ENCODE results near the gene NR3C2.

The NR3C2 gene

DNA sequence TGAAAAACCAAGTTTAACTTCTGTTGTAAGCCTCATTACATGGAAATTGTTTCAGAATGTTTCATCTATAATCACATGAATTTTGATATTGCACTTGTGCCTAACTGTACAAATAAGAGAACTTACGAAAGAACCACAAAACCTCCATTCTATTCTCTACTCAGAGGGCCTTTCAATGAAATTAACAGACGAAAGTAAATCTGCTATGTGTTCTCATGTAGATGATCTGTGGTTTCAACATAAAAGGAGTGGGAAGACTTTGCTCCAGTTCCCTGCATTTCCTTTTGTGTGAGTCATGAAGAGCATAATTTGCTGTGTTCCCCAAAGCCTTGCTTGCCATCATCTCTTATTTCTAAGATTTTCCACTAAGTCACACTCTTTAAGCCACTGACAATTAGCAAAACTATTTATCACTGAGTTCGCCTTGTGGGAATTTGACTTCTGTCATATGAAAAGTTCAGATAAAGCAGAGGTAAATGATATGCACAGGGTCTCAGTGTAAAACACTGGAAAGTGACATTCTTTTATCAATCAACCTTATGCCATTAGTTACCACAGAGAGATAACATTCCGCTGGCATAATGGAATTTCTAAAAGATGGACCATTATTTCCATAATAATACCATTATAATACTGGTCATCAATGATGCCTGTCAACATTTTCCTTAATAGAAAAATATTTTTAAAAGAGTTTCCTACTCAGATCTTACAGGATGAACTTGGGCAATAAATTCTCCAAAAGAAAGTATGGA, 329.8 kb downstream of the NR3C2 start:
- in situ Hi-C loops (cut with MboI; ENCODE audit: low pct_unique_long_range_greater_than_20kb, low sequenced_read_pairs, unreplicated experiment) = no loop called here
- DNase-seq (ENCODE audit: low spot score) = no peak
- TF ChIP-seq, protein P1, sequence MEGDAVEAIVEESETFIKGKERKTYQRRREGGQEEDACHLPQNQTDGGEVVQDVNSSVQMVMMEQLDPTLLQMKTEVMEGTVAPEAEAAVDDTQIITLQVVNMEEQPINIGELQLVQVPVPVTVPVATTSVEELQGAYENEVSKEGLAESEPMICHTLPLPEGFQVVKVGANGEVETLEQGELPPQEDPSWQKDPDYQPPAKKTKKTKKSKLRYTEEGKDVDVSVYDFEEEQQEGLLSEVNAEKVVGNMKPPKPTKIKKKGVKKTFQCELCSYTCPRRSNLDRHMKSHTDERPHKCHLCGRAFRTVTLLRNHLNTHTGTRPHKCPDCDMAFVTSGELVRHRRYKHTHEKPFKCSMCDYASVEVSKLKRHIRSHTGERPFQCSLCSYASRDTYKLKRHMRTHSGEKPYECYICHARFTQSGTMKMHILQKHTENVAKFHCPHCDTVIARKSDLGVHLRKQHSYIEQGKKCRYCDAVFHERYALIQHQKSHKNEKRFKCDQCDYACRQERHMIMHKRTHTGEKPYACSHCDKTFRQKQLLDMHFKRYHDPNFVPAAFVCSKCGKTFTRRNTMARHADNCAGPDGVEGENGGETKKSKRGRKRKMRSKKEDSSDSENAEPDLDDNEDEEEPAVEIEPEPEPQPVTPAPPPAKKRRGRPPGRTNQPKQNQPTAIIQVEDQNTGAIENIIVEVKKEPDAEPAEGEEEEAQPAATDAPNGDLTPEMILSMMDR (IDR thresholded peaks at IDR 0.05; ENCODE audit: extremely low read depth, insufficient read depth, missing control alignments) = no peak

DNA sequence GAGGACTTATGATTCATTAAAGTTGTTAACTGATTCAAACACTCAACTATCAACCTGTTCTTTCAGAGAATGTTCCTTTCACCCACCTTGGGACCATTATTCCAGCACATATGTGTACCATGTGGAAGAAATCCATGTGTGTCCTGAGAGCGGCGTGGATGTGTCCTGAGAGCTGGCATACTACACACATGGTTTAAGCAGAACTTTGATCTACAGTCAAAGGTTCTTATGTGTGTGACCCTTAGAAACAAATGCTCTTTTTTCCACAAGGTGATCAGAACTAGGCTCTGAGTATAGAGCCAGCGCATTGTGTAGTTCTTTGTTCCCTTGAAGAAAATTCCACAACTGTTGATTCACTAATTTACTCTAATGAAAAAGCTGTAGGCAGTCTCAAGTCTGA, 332.0 kb downstream of the NR3C2 start:
- in situ Hi-C loops (cut with MboI; ENCODE audit: low pct_unique_long_range_greater_than_20kb, low sequenced_read_pairs, unreplicated experiment) = no loop called here
- TF ChIP-seq, protein P1 (IDR thresholded peaks at IDR 0.05; ENCODE audit: extremely low read depth, insufficient read depth, missing control alignments) = no peak

DNA sequence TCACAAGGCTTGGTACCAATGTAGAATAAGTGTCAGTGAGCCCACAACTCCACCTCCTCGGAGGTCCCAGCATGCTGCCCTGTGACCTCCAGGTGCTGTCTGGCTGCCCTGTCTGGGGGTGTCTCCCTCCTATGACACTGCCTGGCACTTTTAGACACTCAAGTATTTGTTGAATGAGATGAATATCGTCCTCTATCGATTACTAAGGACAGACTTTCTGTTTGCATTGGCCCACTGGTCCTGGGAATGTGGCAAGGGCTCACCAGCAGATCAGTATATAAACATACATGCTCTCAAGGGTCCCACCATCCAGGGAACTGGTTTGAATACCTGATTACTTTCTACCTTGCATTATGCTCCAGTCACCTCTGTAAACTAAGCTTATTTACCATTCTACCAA, 333.0 kb downstream of the NR3C2 start:
- in situ Hi-C loops (cut with MboI; ENCODE audit: low pct_unique_long_range_greater_than_20kb, low sequenced_read_pairs, unreplicated experiment) = no loop called here
- TF ChIP-seq, protein P1 (IDR thresholded peaks at IDR 0.05; ENCODE audit: extremely low read depth, insufficient read depth, missing control alignments) = no peak
- DNase-seq (ENCODE audit: low spot score) = no peak

More for the DNA sequence above, 332.0 kb downstream of the NR3C2 start:
- no peak for DNase-seq (ENCODE audit: low spot score)

DNA sequence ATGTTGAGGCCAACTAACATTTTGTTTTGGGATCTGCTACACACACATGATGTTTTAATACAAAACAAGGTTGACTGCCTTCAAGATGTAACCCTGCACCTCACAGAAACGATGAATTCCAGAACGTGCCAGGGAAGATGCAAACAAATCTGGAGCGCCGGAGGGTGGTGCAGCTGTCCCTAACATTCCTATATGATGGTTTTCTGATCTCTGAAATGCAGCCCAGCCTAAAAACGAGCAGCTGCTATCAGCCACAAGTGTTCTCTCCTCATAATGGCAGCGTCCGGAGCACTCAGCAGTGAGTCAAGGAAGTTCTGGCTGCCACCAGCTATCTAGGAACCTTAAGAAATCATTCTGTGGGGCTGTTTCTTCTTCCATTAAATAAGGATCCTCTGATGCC, 333.4 kb downstream of the NR3C2 start:
- in situ Hi-C loops (cut with MboI; ENCODE audit: low pct_unique_long_range_greater_than_20kb, low sequenced_read_pairs, unreplicated experiment) = no loop called here
- no peak for DNase-seq (ENCODE audit: low spot score)
- TF ChIP-seq, protein P1 (IDR thresholded peaks at IDR 0.05; ENCODE audit: extremely low read depth, insufficient read depth, missing control alignments) = no peak

DNA sequence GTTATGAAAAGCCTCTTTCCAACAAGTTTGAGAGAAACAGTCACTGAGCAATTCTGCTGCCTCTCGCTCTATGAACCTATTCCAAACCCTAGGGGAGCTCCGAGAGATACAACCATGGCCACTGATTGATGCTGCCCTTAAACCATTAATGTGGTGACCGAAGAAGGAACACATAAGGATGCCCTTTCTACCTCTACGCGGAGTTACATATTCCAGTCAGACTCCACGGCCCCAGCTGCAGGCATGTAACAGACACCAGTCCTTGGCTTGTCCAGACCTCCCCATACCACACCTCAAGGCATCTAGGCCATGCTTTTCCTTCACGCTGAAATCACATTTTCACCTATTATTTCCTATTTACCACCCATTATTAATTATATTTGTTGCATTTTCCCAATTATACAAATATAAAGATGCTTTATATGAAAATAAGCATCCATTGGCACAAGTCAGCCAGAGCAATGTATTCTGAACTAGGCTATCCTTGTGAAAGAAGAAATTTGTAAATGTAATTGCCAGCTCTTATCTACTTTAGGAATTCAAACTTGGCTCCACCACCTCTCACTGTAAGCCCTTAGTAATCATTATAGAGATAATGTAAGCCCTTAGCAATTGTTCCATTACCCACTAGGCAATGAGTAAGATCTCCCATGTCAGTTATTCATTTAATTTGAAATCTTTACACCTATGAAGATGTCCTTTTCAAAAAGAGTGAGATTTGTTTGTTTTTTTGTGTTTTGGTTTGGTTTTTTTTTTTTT, 338.4 kb downstream of the NR3C2 start:
- DNase-seq (ENCODE audit: low spot score) = no peak
- TF ChIP-seq, protein P1 (IDR thresholded peaks at IDR 0.05; ENCODE audit: extremely low read depth, insufficient read depth, missing control alignments) = no peak
- in situ Hi-C loops (cut with MboI; ENCODE audit: low pct_unique_long_range_greater_than_20kb, low sequenced_read_pairs, unreplicated experiment) = no loop called here

DNA sequence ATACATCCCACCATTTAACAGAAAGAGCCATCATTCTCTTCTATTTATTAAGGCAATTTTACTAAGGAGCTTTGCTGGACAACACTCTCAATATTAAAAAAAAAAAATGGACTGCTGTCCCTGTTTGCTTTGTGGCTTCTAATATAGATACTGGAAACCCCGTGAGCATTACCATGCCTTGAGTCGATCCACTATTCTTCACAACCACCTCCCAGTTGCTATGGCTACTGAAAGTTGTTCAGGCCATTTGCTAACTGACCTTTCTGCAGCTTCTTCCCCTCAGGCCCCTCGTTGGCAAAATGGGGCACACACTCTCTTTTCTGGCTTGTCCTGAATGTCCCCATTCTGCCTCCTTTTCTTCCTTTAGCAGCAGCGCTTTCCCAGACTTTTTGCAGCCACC, 340.4 kb downstream of the NR3C2 start:
- in situ Hi-C loops (cut with MboI; ENCODE audit: low pct_unique_long_range_greater_than_20kb, low sequenced_read_pairs, unreplicated experiment) = no loop called here
- DNase-seq (ENCODE audit: low spot score) = no peak
- TF ChIP-seq, protein P1 (IDR thresholded peaks at IDR 0.05; ENCODE audit: extremely low read depth, insufficient read depth, missing control alignments) = no peak
